ENCODE data around the gene LDLRAD4.

LDLRAD4 gene

GRCh38 chr18:13513021-13513420 is 294.5 kb downstream of the LDLRAD4 start:
- FAIRE-seq: no peak
- no peak for DNase-seq (ENCODE audit: extremely low spot score, insufficient read length, low read depth)

- FAIRE-seq (no peak), DNase-seq (ENCODE audit: extremely low spot score, insufficient read length, low read depth) (no peak)
These were observed 294.9 kb downstream of the LDLRAD4 start for GRCh38 chr18:13513481-13513880.

DNA sequence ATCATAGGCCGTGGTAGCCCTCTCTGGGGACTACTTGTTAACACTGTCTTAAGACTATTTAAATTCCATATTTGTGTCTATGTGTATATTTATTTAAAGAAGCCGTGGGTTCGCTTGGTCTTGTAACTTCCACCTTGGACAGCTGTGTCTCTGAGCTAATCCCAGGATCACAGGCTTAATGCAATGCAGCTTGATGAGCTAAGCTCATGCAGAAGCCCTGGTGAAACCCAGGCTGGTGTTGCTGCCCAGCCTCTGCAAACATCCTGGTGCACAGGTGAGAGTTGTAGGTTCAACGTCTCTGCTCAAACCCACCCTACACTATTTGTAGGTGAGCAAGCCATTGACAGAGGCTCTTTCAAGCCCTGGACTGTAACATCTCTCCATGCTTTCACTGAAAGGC is 296.0 kb downstream of the LDLRAD4 start:
- no peak for DNase-seq (ENCODE audit: extremely low spot score, insufficient read length, low read depth)
- FAIRE-seq: no peak

- FAIRE-seq: no peak
- no peak for DNase-seq (ENCODE audit: extremely low spot score, insufficient read length, low read depth)
These were observed 298.3 kb downstream of the LDLRAD4 start for GRCh38 chr18:13516855-13517254.

DNA sequence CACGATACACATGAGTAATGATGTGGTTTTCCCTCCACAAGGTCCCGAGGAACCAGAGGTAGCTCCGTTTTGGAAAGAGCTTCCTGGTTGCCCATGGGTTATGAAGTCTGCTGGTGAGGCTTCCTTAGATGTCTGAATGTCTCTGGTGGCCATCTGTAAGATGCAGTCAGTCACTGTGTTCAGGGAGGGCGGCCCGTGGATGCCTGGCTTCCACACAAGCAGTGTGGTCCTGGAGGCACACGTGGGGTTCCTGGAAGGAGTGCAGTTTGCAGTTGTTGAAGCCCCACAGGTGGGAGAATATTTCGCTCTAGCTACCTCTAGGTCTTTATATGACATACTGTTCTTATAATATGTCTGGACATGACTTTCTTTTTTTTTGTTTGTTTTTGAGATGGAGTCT is 298.8 kb downstream of the LDLRAD4 start:
- DNase-seq (ENCODE audit: extremely low spot score, insufficient read length, low read depth) (no peak), FAIRE-seq (no peak)

GRCh38 chr18:13518382-13518781 is 299.8 kb downstream of the LDLRAD4 start:
- no peak for FAIRE-seq
- no peak for DNase-seq (ENCODE audit: extremely low spot score, insufficient read length, low read depth)

- no peak for DNase-seq (ENCODE audit: extremely low spot score, insufficient read length, low read depth)
- no peak for FAIRE-seq
These were observed 301.7 kb downstream of the LDLRAD4 start for GRCh38 chr18:13520306-13520705.

GRCh38 chr18:13520741-13521140 is 302.2 kb downstream of the LDLRAD4 start:
- FAIRE-seq: no peak
- no peak for DNase-seq (ENCODE audit: extremely low spot score, insufficient read length, low read depth)

DNA sequence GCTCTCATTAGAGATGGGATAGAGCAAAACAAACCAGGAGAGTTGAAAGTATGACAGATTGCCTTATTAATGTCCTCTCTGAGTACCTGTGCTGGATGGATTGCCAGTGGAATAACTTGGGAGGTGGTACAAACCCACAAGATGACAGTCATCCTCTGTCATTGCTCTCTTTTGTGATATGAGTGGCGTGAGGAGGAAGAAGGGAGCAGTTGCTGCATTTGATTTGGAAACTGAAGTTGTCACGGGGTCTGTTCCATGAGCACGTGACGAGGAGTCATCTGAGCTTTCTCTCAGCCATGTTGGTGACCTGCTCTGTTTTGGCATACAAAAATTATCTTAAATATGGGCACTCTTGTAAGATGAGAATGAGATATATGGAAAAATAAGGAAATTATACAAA is 302.9 kb downstream of the LDLRAD4 start:
- FAIRE-seq (no peak), DNase-seq (ENCODE audit: extremely low spot score, insufficient read length, low read depth) (no peak)

- DNase-seq (ENCODE audit: extremely low spot score, insufficient read length, low read depth): no peak
- FAIRE-seq: no peak
These were observed 303.7 kb downstream of the LDLRAD4 start for GRCh38 chr18:13522256-13522655.

- no peak for FAIRE-seq
These were observed 304.5 kb downstream of the LDLRAD4 start for GRCh38 chr18:13522861-13523660.

GRCh38 chr18:13524054-13524453 is 305.5 kb downstream of the LDLRAD4 start:
- DNase-seq (ENCODE audit: extremely low spot score, insufficient read length, low read depth): no peak
- no peak for FAIRE-seq

More at GRCh38 chr18:13522861-13523660, 304.5 kb downstream of the LDLRAD4 start:
- DNase-seq (ENCODE audit: extremely low spot score, insufficient read length, low read depth): no peak

DNA sequence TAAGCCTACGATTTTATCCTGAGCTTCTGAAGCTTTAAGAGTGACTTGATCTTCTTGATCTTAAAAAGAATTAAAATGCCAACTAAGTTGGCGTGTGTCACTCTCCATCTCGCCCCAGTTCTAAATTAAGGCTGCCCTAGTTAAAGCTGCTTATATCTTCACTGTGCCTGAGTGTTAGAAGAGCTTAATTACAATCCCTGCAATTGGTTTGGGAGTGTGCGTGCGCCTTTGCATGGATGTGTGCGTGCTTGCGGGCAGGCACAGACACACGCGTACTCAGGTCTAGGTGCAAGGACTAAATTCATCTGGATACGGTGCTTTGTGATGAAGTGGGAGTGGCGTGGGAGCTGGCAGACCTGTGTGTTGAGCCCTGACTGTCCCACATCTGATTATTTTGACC is 306.3 kb downstream of the LDLRAD4 start:
- FAIRE-seq (no peak), DNase-seq (ENCODE audit: extremely low spot score, insufficient read length, low read depth) (no peak)

DNA sequence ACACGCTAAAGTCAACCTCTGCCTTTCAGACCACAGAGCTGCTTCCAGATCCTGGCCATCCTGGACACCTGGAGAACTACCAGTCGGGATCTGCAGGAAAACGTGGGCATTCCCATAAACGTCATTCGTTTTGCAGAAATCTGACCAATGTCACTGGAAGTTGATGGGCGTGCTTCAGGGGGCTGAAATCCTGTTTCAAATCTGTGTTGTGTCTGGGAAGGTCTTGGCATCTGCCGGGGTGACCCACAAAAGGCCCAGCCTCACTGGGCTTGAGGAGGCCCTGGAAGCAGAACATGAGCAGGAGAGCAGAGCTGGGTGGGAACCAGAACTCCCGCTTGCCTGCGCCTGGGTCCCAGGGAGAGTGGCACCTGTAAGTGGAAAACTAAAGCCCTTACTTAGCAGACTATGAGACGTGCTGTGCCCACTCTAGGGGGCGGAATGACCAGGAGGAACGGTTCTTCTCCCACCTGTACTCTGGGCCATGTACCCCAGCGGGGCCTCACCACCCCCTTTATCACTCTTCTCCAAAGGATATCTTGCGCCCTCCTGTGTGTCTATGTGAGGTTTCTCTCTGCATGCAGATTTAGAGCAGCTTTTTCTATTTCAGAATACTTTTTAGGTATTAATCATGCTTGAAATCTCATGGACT is 306.9 kb downstream of the LDLRAD4 start:
- FAIRE-seq (no peak), DNase-seq (ENCODE audit: extremely low spot score, insufficient read length, low read depth) (no peak)

GRCh38 chr18:13526519-13526918 is 308.0 kb downstream of the LDLRAD4 start:
- no peak for DNase-seq (ENCODE audit: extremely low spot score, insufficient read length, low read depth)
- FAIRE-seq: no peak

DNA sequence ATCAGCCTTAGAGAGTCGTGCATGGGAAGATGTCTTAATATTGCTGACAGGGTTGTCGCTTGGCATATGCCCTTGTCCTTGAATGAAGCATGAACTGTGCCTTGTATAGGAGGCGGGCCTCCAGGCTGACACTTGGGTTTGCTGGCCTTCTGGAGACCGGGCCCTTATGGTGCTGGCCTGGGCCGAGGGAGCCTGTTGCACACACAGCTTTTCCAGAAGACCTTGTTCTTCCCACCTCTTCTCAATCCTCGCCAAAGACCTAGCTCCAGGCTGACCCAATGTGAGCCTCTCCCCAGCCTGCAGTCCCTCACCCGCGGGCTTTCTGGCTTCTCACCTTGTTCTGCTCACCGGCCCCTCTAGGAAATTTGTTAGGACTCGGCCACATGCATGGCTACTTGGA is 308.7 kb downstream of the LDLRAD4 start:
- DNase-seq (ENCODE audit: extremely low spot score, insufficient read length, low read depth): no peak
- FAIRE-seq: no peak

DNA sequence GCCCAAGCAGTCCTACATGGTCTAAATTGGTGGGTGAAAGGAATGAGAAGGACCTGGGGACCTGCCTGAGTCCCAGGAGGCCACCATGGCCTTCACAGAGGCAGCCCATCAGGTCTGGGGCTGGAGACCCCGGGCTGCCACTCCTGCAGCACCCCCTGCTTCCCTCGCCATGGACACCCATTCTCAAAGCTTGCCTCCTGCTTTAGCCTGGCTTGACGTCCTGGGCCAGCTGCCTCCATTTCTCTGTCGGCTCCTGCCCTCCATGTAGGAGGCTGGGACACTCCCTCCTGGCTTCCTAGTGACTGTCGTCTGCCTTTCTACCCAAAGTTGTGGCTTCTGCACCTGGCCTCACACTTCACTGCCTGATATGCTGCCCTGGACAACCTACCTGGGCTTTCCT is 309.2 kb downstream of the LDLRAD4 start:
- FAIRE-seq: no peak
- DNase-seq (ENCODE audit: extremely low spot score, insufficient read length, low read depth): no peak

GRCh38 chr18:13528739-13529392 is 310.3 kb downstream of the LDLRAD4 start:
- DNase-seq (ENCODE audit: extremely low spot score, insufficient read length, low read depth) (no peak), FAIRE-seq (no peak)

DNA sequence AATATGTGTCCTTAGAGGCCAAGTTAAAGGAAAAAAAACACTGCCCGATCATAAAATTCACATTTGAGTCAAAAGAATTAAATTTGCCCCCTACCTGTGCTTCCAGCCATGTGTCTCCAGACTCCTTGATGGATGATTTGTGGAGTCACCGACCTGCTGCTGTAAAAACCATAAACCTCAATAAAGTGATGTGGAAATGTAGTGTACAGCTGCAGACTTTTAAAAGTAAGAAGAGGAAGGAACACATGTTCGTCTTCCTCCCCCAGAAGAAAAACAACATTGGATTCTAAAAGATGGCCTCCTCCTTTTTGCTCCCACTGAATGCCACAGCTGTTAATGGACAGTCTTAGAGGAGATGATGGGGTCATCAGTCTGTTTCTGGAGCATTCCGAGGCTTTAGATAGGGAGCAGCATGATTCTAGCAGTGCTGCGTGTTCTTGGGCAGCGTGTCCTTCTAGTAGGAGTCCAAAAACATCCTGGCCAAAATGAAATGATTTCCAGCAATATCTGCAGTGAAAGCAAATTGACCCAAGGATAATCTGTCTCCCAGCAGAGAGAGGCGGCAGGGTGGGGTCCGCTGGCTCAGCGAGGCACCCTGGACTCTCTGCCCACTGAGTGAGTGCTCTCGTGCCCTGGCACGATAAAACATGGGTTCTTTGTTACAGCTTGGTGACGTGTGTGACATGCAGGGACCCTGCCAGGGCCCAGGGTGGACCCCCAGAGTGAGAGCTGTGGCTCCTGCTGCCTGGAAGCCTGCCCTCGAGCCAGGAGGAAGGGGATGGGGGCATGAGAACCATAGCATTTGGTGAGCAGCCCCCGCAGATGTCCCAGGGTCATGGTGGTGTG is 311.7 kb downstream of the LDLRAD4 start:
- no peak for FAIRE-seq
- DNase-seq (ENCODE audit: extremely low spot score, insufficient read length, low read depth): no peak

- peak; percentile 36 for FAIRE-seq
- no peak for DNase-seq (ENCODE audit: extremely low spot score, insufficient read length, low read depth)
These were observed 312.4 kb downstream of the LDLRAD4 start for GRCh38 chr18:13530879-13531387.

Data from GM18507 (cell line).